Measurements from ENCODE around the gene ABHD16A. TPM values are rescaled to one million over a fixed set of nuclear protein-coding genes. Genes with fewer than 3 reads are reported as not detected.
"Not testable (repeated sequence)": the region's sequence is repeated elsewhere in the genome, so short reads cannot be mapped to it uniquely, and the experiment has no call there.

ABHD16A gene
- polyA plus RNA-seq, 3 donors, result 63.2 to 68.7 (median 63.5) TPM

DNA sequence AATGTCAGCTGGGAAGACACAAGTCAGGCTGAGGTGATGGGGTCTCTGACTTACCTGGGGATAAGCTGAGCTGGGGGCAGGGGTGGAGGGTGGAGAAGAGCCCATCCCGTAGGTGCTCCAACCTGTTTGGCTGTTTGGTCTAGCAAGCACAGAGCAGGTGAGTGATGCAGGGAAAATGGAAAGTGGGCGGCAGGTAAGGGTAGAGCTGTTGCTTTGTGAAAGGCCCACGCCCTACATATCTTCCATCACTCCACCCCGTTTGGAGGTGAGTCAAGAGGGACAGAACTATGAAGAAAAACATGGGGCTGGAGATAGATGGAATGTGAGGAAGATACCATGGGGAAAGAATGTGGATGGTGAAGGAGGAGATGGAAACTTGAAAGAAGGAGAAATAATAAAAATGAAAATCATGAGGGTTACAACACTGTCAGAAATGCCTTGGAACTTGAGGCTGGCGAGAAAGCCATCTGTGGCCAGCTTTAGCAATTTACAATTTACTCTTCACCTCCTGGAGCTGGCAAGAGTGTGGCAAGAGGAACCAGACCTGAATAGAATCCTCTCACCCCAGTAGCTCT lies 17.2 kb upstream of the ABHD16A start:
- no peak for DNase-seq

DNA sequence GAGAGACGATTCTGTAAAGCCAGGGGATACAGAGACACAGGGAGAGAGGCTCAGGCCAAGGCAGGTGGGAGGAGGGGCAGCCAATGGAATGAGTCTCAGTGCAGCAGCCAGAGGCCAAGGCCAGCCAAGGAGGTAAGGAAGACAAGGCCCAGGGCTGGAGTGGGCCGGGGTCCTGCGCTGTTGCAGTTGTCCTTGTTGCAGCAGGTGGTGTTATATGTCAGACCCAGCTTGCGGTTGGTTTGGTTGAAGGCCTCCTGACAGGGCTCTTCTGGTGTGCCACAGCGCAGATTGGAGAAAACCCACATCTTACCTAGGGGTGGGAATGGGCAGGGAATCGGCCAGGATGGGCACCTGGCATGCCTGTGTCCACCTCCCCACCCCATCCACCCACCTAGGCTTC lies 15.9 kb upstream of the ABHD16A start:
- no peak for DNase-seq

DNA sequence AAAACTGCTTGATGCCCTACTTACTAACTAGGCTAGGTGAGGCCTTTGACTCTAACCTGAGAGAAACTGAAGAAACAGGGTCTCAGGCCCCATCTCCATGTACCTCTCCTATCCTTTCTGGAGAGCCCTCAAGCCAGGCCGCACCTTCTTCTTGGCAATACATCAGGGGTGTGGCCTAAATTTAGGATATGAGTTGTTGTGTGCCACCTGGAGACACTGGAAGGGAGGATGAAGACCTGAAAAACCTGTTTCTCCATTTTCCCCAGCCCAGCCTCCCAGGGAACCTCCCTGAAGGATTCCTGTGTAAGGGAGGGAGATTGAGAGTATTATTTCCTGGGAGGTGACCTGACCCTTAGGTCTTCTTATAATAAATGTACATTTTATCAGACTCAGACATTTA lies 15.1 kb upstream of the ABHD16A start:
- no peak for DNase-seq

DNA sequence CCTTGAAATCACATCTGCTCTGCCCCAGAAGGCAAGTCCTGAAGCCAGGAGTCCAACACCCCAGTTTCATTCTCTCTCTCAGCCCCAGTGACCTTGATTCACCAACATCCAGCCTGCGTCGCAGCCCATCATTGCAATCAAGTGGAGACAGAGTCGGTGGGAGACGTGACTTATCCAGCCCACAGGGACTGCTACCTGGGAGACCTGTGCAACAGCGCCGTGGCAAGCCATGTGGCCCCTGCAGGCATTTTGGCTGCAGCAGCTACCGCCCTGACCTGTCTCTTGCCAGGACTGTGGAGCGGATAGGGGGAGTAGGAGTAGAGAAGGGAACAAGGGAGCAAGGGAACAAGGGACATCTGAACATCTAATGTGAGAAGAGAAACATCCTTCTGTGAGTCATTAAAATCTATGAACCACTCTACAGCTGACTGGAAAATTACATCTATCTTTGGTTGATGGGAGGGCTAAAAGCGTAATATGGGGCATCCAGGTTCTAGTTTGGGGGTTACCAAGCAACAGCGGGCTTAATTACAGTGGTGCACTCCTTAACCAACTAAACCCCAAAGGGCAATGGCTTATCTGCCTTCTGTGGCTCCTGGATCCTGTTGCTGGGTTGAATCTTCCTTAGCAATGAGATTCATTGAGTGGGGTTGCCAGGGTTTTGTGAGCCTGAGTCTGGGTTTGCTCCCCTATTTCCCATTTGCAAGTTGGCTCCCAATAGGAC lies 14.5 kb upstream of the ABHD16A start:
- DNase-seq, result no peak

DNA sequence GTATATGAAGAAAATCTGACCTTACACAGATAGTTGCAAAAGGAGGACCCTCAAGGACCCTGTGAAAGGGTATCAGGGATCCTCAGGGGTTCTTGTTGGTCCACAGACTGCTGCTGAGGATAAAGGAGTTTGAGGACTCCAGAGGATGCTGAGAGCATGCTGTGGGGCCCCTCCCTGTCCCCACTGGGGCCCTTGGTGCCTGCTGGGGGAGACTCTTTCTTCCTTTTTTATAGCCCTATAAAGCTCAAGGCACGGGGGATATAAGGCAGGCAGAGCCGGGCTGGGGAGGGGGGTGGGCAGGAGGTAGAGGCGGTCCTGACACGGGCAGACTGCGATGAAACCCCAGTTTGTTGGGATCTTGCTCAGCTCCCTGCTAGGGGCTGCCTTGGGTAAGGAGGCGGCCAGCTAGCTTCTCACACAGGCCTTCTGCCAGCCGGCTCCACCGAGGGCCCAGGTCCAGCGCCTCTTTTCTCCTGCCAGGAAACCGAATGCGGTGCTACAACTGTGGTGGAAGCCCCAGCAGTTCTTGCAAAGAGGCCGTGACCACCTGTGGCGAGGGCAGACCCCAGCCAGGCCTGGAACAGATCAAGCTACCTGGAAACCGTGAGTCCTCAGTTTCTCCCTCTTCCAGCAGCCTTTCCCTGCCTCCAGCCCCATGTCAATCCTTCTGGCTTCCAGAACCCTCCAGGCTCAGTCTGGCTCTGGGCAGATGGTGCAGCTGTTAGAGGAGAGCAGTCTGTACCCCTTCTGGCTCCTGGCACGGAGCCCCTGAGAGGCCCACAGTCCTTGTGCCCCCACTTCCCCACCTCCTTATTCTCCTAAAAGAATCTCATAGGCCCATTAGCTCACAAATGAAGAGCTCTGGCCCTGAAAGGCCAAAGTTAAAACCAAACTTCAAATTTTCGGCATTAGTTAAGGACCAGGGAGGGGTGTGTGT lies 12.2 kb upstream of the ABHD16A start, which contains the start of gene LY6G6D:
Gene LY6G6D, plus strand, starts transcription at position 327 of the 937 bp plus-strand sequence. Its CDS starts 8 bp downstream, at position 335.
- no peak for DNase-seq

DNA sequence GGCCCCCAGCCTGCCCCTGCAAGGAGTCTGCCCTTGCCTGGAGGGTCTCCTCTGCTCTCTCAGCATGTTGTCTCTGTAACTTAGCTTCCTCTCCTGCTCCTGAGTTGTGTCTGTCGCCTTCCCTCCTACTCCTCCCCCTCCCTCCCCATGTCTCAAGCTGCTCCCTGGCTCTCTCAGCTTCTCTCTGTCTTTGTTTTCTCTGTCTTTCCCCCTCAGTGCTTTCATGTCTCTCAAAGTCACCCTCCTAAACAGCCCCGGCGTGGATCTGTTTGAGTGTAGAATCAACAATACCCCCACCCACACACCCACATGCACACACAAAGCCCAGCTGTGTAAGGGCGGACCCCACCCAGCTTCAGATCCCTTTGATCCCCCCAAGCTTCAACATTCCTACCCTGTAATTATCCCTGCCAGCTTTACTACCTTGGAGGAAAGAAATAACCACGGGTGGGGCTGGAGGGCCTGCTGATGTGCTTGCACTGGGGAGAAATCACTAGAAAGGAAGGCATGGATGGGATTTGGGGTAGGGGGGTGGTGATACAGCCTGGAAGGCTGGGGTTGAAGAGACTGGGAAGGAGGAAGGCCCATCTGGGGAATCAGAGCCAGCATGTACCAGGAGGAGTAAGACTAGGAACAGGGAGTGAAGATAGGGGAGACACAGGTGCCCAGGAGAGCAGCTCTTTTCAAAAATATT lies 11.0 kb upstream of the ABHD16A start:
- peak; percentile 56 for DNase-seq

DNA sequence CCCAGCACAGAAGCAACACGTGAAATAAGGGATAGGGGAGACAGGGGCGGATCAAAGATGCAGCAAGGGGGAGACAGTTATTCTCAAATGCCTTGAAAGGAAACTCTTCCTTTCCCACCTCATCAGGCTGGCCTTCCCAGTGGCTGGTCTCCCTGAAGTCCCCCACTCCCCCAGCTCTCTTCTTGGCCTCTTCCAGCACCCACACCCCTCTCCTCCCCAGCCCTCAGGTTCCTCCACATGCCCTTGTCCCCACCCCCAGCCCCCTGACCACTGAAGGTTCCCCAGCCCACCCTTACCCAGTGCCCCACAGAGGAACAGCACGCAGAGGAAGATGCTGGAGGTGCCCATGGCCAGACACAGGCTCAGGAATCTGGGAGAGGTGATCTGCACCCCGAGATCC lies 10.3 kb upstream of the ABHD16A start:
- DNase-seq, result no peak

DNA sequence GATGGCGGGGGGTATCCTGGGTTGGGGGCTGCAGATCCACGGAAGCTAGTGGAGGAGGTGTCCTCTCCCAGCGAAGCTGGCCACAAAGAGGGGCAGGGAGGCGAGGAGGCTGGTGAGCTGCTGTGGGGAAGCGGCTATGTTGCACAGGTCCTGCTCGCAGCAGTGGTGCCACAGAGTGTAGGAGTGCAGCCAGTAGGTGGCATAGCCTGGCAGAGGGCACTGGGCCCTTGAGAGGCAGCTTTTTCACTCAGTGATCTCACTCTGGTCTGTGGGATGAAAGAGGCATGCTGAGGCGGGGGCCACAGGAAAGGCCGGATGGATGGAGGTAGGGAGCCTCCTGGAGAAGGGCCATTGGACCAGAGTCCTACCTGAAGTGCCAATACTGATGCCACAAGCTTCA lies 9.2 kb upstream of the ABHD16A start:
- DNase-seq, result no peak

DNA sequence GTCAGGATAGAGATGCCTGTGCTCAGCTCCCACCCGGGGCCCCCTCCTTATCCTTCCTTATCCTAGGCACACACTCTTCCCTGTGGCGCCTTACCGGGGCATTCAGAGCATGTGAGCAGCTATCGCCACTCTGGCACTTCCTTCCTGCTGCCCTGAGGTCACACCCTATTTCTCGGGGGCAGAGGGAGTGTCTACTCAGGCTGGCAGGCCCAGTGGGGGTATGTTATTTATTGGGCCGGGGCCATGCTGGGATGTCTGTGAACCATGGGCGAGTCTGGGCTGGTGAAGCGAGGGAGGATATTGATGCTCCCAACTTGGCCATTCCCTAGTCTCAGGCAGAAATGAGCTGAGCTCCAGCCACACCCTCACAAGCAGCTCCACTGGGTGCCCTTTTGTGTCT lies 8.1 kb upstream of the ABHD16A start:
- DNase-seq, result no peak

DNA sequence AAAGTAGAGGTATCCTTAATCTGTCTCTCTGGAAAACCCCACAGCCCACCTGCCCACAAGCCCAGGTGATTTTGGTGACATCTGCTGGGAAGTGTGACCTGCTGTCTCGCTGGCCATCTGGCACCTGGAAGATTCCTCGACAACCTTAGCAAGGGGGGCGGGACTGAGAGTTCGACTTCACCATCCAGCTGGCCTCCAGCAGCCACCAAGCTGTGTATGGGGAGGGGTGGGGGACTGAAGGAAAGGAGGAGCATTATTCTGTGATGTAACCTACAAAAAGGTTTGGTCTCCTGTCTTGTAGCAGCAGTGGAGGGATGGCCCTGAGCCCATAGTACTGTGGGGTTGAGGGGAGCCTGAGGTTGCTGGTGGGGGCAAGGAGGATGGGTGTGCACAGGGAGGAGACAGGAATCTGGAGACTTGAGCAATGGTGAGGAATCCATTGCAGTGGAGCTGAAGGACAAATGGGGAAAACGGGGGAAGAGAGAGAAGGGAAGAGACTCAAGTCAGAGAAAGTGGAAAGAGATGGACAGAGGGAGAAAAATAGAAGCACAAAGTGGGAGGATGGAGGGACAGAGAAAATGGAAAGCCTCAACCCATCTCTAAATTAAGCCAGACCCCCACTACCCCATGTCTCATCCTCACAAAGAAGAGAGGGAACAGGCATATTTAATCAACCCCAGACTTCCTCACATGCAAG lies 7.5 kb upstream of the ABHD16A start:
- DNase-seq, result no peak

DNA sequence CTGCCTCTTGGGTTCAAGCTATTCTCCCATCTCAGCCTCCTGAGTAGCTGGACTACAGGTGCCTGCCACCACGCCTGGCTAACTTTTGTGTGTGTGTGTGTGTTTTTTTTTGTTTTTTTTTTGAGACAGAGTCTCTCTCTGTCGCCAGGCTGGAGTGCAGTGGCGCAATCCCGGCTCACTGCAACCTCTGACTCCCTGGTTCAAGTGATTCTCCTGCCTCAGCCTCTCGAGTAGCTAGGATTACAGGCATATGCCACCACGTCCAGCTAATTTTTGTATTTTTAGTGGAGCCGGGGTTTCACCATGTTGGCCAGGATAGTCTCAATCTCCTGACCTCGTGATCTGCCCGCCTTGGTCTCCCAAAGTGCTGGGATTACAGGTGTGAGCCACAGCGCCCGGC lies 6.0 kb upstream of the ABHD16A start:
- not testable (repeated sequence) for DNase-seq

DNA sequence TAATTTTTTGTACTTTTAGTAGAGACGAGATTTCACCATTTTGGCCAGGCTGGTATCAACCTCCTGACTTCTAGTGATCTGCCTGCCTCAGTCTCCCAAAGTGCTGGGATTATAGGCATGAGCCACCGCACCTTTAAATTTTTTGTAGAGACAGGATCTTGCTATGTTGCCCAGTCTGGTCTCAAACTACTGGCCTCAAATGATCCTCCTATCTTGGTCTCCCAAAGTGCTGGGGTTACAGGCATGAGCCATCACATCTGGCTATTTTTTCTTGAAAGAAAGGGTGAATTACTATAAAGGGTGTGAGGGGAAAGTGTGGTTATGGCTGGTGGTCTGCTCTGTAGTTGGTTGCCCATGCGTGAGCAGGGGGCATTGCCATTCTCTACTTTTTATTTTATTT lies 5.1 kb upstream of the ABHD16A start:
- no peak for DNase-seq

DNA sequence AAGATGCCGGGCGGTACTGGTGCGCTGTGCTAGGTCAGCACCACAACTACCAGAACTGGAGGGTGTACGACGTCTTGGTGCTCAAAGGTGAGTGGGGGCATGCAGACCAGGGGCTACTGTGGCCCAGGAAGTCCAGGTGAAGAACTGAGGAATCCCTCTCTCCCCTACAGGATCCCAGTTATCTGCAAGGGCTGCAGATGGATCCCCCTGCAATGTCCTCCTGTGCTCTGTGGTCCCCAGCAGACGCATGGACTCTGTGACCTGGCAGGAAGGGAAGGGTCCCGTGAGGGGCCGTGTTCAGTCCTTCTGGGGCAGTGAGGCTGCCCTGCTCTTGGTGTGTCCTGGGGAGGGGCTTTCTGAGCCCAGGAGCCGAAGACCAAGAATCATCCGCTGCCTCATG lies 4.6 kb upstream of the ABHD16A start:
- DNase-seq, result no peak

DNA sequence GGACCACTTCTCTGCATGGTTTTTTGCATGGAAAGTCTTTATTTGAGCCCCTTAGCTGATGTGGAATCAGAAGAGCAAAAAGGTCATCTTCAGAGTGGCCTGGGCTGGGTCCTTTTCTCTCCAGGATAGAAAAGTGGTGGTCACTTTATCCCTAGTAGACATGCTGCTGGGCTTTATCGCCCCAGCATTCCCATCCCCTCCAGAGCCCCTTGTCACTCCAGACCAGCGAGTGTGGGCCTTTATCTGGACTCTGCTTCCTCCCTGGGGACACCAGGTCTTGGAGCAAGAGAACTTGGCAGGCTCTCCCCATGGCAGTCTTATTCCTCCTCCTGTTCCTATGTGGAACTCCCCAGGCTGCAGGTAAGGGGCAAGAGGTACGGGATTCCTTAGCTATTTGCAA lies 3.5 kb upstream of the ABHD16A start, which contains the start of gene LY6G6F:
Gene LY6G6F, plus strand, starts transcription at position 268 of the 400 bp plus-strand sequence. Its CDS starts 41 bp downstream, at position 309.
- no peak for DNase-seq

DNA sequence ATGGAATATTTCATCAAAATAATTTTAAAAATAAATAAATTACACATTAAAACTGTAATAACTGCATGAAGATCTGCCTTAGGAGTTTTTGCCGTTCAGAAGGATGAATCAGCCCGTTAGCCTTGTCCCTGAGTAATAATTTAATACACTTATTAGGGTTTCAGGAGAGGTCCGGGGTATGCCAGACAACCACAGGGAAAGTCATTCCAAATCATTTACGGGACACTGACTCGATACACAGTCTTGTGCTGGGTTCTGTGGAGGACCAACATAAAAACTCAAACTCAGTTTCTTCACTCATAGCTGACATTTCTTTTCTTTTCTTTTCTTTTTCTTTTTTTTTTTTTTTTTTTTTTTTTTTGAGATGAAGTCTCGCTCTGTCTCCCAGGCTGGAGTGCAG lies 2.8 kb upstream of the ABHD16A start:
- no peak for DNase-seq

DNA sequence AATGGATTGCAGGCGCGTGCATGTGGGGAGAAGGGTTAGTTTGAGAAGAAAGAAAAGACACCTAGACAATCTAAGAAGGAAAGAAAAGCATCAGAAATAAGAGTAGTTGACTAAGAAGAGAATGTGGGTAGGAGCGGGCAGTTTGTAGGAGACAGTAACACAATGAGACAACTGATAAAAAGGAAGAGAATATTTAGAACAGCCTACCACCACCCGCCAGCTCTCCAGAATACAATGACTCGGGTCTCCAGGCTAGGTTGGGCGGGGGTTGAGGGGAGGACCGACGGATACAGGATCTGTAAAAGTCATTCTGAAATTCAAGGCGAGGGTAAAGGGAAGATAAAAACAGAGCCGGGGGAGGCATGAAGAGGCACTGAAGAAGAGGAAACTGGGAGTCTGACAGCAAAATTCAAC lies 712 bp downstream of the ABHD16A start:
- no peak for DNase-seq

DNA sequence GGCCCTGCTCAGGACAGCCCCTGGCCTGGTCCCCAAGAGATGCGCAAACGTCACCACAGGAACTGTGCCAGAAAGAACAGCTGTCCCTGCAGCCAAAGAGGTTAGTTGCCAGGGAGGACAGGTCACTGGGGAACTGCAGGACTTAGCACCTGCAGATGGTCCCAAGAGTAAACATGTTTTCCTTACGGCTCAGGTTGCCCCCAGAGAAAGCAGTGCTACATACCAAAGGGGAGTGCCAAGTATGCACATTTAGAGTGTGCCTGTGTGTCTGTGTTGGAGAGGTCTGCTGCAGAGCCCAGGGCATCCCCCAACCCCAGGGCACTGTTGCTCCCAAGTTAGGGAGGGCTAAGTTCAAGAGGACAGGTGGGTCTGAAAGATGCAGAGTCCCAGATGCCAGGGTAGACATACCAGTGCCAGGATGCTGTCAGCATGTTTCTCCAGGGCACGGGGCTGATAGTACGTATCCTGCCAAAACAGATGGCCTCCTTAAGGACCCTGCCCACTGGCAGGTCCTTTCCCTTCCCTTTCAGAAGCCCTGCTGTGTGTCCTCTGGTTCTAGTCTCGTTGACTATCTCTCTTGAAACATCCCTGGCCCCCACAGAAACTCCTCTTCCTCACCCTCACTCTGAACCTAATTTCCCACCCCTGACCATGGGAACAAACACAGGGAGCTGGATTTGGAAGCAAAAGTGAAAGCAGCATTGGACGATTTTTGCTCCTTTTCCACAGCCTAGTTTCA lies 1.3 kb downstream of the ABHD16A start:
- DNase-seq, result no peak

DNA sequence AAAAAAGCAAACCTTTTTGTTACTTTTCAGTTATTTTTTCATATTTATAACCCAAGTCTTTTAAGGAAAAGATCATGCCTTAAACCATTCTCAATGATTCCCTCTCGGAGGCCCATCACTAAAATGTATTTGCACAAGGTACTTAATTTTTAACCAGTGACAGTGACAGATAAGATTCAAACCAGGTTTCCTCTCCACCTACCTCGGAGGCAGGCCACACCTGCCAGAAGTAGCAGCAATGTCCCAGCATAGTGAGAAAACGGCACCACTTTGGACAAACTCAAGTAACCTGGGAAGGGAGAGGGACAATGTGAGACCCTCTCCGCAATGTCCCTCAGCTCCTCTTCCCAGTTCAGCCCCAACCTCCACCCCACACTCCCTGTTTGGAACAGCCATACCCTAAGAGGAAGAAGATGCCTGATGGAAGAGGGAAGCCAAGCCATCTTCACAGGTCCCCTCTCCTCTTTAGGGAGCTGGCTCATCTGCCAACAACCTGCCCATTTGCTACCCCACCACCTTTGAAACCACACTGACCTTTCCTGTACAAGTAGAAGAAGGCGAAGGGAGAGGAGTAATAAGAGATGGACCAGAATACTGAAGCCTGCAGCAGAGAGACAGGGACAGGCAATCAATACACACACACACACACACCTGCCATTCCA lies 2.3 kb downstream of the ABHD16A start:
- no peak for DNase-seq

DNA sequence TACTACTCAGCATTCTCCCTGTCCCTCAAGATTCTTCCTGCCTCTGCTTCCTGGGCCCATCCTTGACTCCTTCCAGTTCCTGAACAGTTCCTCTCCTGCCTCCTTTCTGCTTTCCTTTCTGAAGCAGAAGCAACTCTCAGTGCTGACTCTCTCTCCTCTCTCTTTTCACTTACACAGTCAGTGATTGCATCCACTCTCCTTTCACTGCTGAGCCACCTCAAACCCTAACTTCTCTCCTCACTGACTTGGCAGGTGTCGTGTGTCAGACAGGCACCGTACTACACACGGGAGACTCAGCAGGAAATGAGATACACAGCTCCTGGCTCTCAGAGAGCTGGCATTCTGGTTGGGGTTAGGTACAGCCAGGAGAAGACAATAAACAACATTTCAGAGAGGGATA lies 5.6 kb downstream of the ABHD16A start:
- no peak for DNase-seq

DNA sequence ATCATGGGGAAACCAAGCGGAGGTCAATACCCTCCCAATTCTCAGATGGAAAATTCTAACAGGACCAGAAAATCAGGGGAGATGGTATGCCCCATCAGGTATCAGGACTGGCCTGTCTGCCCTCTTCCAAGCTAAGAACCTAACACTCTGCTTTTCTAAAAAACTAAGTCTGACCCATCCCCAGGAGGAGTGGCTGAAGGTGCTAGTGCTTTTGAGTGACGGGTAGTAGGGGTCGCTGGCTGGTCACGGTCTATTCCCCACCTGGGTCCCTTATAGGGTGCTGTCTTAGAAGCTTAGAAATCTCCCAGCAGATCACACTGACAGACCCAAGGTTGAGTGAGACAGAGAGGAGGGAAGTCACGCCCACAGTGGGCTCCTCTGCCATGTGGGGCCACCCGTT lies 9.6 kb downstream of the ABHD16A start:
- no peak for DNase-seq
